ENCODE measurements around the gene RPSA. TPM values are rescaled to one million over a fixed set of nuclear protein-coding genes. Genes with fewer than 3 reads are reported as not detected.
A peak's percentile ranks its signal among the peaks of the same experiment; 100 is the strongest.

RPSA gene
- total and polyA plus RNA-seq, 9 of the 15 experiments (the other 6 are each of a cell fraction or from before 2014, with no cell fraction given), result 2,290 to 4,272 (median 2,730) TPM

DNA sequence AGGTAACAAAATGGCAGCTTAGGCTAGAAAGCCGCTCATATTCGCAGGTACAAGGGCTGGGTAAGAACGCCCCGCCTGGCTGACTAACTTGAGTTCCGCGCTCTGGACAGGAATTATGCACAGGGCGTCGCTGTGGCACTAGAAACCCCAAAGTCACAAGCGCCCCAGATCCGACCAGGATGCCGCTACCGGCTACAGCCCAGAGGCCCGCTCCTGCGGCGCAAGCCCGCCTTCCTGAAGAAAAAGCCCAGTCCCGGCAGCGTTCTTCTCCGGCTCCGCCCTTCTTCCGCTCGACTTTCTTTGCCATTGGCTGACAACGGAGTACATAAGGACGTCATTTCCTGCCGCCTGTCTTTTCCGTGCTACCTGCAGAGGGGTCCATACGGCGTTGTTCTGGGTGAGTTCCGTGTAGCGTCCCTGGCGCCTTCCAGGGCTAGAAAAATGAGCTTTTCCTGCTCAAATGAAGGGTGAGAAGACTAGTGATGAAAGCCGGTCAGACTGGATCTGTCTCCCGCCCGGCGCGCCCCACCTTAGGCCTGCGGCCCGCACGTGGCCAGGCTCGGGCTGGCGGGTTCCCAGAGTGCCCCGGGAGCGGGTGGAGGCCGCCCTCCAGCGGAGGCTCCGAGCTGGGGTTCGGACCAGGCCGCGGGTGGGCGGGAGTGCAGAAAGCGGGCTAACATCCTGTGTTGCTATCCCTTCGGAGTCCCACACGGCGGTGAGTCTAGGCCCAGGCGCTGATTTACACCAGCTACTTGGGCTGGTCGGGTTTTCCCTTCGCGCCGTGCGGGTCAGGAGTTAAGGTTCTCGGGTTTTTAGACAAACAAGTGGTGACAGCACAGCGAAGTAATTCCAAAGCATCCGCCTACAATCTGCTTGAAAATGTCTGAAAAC is at the start of gene RPSA (continued):
- peak; percentile 71 for TF ChIP-seq JUN (IDR thresholded peaks at IDR 0.05; ENCODE audit: borderline replicate concordance, low read depth, low read length)
- peak; percentile 90 for TF ChIP-seq JUN (CRISPR knock-in tag; IDR thresholded peaks at IDR 0.05; ENCODE audit: borderline replicate concordance)
- TF ChIP-seq POLR2H (tag; IDR thresholded peaks at IDR 0.05; ENCODE audit: low read depth), result peak; percentile 98
- TF ChIP-seq, protein P1, sequence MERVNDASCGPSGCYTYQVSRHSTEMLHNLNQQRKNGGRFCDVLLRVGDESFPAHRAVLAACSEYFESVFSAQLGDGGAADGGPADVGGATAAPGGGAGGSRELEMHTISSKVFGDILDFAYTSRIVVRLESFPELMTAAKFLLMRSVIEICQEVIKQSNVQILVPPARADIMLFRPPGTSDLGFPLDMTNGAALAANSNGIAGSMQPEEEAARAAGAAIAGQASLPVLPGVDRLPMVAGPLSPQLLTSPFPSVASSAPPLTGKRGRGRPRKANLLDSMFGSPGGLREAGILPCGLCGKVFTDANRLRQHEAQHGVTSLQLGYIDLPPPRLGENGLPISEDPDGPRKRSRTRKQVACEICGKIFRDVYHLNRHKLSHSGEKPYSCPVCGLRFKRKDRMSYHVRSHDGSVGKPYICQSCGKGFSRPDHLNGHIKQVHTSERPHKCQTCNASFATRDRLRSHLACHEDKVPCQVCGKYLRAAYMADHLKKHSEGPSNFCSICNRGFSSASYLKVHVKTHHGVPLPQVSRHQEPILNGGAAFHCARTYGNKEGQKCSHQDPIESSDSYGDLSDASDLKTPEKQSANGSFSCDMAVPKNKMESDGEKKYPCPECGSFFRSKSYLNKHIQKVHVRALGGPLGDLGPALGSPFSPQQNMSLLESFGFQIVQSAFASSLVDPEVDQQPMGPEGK (CRISPR knock-in tag; IDR thresholded peaks at IDR 0.05; ENCODE audit: borderline replicate concordance), result no peak
- no peak for TF ChIP-seq CBFB (CRISPR knock-in tag; IDR thresholded peaks at IDR 0.05)
- TF ChIP-seq NFE2 (IDR thresholded peaks at IDR 0.05; ENCODE audit: low read depth), result peak; percentile 12; the same call in 1 of the 2 replicates
- no peak for TF ChIP-seq ZNF785 (CRISPR knock-in tag; IDR thresholded peaks at IDR 0.05)
- peak; percentile 61 for TF ChIP-seq ZSCAN29 (IDR thresholded peaks at IDR 0.05)
- peak; percentile 99 for TF ChIP-seq RBM22 (IDR thresholded peaks at IDR 0.05; ENCODE audit: low read depth, low read length, poor library complexity, severe bottlenecking)
- no peak for TF ChIP-seq NCOA6 (IDR thresholded peaks at IDR 0.05)
- no peak for TF ChIP-seq JUNB (CRISPR knock-in tag; conservative IDR thresholded peaks at IDR 0.05)
- 0 out of 2 replicates have a peak, but pooled peaks have one; percentile 38 for TF ChIP-seq GMEB1 (CRISPR knock-in tag; IDR thresholded peaks at IDR 0.05)
- TF ChIP-seq ZNF764 (CRISPR knock-in tag; IDR thresholded peaks at IDR 0.05; ENCODE audit: low read depth), result 0 out of 2 replicates have a peak, but pooled peaks have one; percentile 12
- TF ChIP-seq, protein P2, sequence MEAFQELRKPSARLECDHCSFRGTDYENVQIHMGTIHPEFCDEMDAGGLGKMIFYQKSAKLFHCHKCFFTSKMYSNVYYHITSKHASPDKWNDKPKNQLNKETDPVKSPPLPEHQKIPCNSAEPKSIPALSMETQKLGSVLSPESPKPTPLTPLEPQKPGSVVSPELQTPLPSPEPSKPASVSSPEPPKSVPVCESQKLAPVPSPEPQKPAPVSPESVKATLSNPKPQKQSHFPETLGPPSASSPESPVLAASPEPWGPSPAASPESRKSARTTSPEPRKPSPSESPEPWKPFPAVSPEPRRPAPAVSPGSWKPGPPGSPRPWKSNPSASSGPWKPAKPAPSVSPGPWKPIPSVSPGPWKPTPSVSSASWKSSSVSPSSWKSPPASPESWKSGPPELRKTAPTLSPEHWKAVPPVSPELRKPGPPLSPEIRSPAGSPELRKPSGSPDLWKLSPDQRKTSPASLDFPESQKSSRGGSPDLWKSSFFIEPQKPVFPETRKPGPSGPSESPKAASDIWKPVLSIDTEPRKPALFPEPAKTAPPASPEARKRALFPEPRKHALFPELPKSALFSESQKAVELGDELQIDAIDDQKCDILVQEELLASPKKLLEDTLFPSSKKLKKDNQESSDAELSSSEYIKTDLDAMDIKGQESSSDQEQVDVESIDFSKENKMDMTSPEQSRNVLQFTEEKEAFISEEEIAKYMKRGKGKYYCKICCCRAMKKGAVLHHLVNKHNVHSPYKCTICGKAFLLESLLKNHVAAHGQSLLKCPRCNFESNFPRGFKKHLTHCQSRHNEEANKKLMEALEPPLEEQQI (IDR thresholded peaks at IDR 0.05), result peak; percentile 73
- no peak for TF ChIP-seq MED1 (CRISPR knock-in tag; IDR thresholded peaks at IDR 0.05; ENCODE audit: borderline replicate concordance)
- TF ChIP-seq MAFF (IDR thresholded peaks at IDR 0.05; ENCODE audit: low read length), result no peak
- no peak for TF ChIP-seq KLF10 (CRISPR knock-in tag; IDR thresholded peaks at IDR 0.05)
- TF ChIP-seq CXXC5 (CRISPR knock-in tag; IDR thresholded peaks at IDR 0.05), result peak; percentile 79
- TF ChIP-seq PURB (CRISPR knock-in tag; IDR thresholded peaks at IDR 0.05; ENCODE audit: low read depth), result no peak
- no peak for TF ChIP-seq CREB5 (CRISPR knock-in tag; IDR thresholded peaks at IDR 0.05)
- 0 out of 2 replicates have a peak, but pooled peaks have one; percentile 17 for TF ChIP-seq ZNF717 (CRISPR knock-in tag; IDR thresholded peaks at IDR 0.05)
